ENCODE data around the gene CER1. TPM values are rescaled to one million over a fixed set of nuclear protein-coding genes. Genes with fewer than 3 reads are reported as not detected.

Gene CER1
- total RNA-seq (under 1 TPM in 2 of 4 donors, not detected in 2; 0.71 to 0.99 TPM), polyA plus RNA-seq (not detected)

GRCh38 chr9:14722391-14723035, at the start of gene CER1:
TSS of gene CER1 (minus strand) at chr9:14722733. CDS start at chr9:14722672, 61 bp downstream.
- TF ChIP-seq EP300 (IDR thresholded peaks at IDR 0.05) (peak in 1 of 4 donors; percentile 6), POLR2A (IDR thresholded peaks at IDR 0.05) (no peak), CTCF (IDR thresholded peaks at IDR 0.05) (no peak), POLR2AphosphoS5 (IDR thresholded peaks at IDR 0.05) (no peak)
- Histone ChIP-seq H3K27ac (no peak within 1 kb of the TSS), H3K27me3 (no peaks in the 10 kb centered on the region), H3K4me1 (no peaks in the 10 kb centered on the region), H3K36me3 (no peaks in the 10 kb centered on the region), H3K4me3 (no peak within 1 kb of the TSS), H3K9me3 (no peaks in the 10 kb centered on the region)
- WGBS, 2 donors: 48 to 54% methylated on average over 7 of the region's 7 CpGs
- intact Hi-C loops (cut with DNase I): no loop called here
- no peak for DNase-seq

- intact Hi-C loops (cut with DNase I): no loop called here
- WGBS, 2 donors: 79 to 84% methylated on average over 7 of the region's 7 CpGs
- Histone ChIP-seq H3K27me3 (no peaks in the 10 kb centered on the region), H3K4me3 (no peak overlapping the region), H3K4me1 (no peaks in the 10 kb centered on the region), H3K36me3 (no peaks in the 10 kb centered on the region), H3K27ac (no peak overlapping the region), H3K9me3 (no peaks in the 10 kb centered on the region)
- DNase-seq: no peak
- TF ChIP-seq CTCF (IDR thresholded peaks at IDR 0.05): no peak
- TF ChIP-seq POLR2A (IDR thresholded peaks at IDR 0.05): no peak
- TF ChIP-seq POLR2AphosphoS5 (IDR thresholded peaks at IDR 0.05): no peak
- TF ChIP-seq EP300 (IDR thresholded peaks at IDR 0.05): no peak
These were observed 48.1 kb upstream of the CER1 start for GRCh38 chr9:14770592-14770991.

GRCh38 chr9:14769230-14769571, 46.7 kb upstream of the CER1 start:
- TF ChIP-seq POLR2A (IDR thresholded peaks at IDR 0.05) (no peak), EP300 (IDR thresholded peaks at IDR 0.05) (no peak), CTCF (IDR thresholded peaks at IDR 0.05) (no peak), POLR2AphosphoS5 (IDR thresholded peaks at IDR 0.05) (no peak)
- no peak overlapping the region for H3K27ac ChIP-seq
- H3K27me3 ChIP-seq: no peaks in the 10 kb centered on the region
- H3K9me3 ChIP-seq: no peaks in the 10 kb centered on the region
- WGBS, 2 donors: 36 to 47% methylated on average over 3 of the region's 3 CpGs
- DNase-seq: no peak
- no peaks in the 10 kb centered on the region for H3K4me1 ChIP-seq
- H3K36me3 ChIP-seq: peaks cover 0 to 3% (median 0%) of the 10 kb centered on the region in 4 donors
- H3K4me3 ChIP-seq: no peak overlapping the region
- intact Hi-C loops (cut with DNase I): loop anchor here (5.0 to 10.0 kb wide), 2 partner anchors 152 to 366 kb away; no protein-coding TSS in a partner anchor

- TF ChIP-seq EP300 (IDR thresholded peaks at IDR 0.05): no peak
- TF ChIP-seq CTCF (IDR thresholded peaks at IDR 0.05): peak; percentile 26 to 83 (median 58)
- Histone ChIP-seq H3K4me1 (no peaks in the 10 kb centered on the region), H3K27me3 (no peaks in the 10 kb centered on the region), H3K4me3 (no peak overlapping the region), H3K36me3 (peaks cover 0 to 3% (median 0%) of the 10 kb centered on the region in 4 donors), H3K9me3 (no peaks in the 10 kb centered on the region), H3K27ac (no peak overlapping the region)
- DNase-seq: no peak
- WGBS, 2 donors: 18 to 38% methylated on average over 8 of the region's 8 CpGs
- intact Hi-C loops (cut with DNase I): loop anchor here (5.0 to 10.0 kb wide), 2 partner anchors 151 to 366 kb away; no protein-coding TSS in a partner anchor
These were observed 46.1 kb upstream of the CER1 start for GRCh38 chr9:14768405-14769229.

Measured in sigmoid colon (tissue), 7 donors.